Non-pigmented ciliary epithelial cell (primary cell): ENCODE data around the gene TMEM138.

Experiments used
- DNase-seq: peaks from one replicate; pipeline ENCODE4 v3.0.0-alpha.2; 2010; ENCODE audit warnings: low read depth

TMEM138 gene

GRCh38 chr11:61406067-61406466 lies 43.9 kb downstream of the TMEM138 start:
- DNase-seq: no peak

GRCh38 chr11:61406991-61407728 lies 45.0 kb downstream of the TMEM138 start:
- DNase-seq: no peak

- no peak for DNase-seq
Observed at GRCh38 chr11:61411589-61411988, 49.4 kb downstream of the TMEM138 start.

- no peak for DNase-seq
Observed at GRCh38 chr11:61413496-61413895, 51.3 kb downstream of the TMEM138 start.

- no peak for DNase-seq
Observed at GRCh38 chr11:61414547-61414946, 52.4 kb downstream of the TMEM138 start.

- DNase-seq: no peak
Observed at GRCh38 chr11:61415381-61415780, 53.2 kb downstream of the TMEM138 start.

GRCh38 chr11:61416941-61417340 lies 54.8 kb downstream of the TMEM138 start:
- no peak for DNase-seq

GRCh38 chr11:61417670-61418069 lies 55.5 kb downstream of the TMEM138 start:
- no peak for DNase-seq

GRCh38 chr11:61418136-61418535 lies 56.0 kb downstream of the TMEM138 start:
- DNase-seq: no peak
